BE2C (cell line): ENCODE data around the gene DHX35.

Experiments used
- DNase-seq: peaks from one replicate; pipeline ENCODE4 v3.0.0-alpha.2; 2020
- H3K27me3 ChIP-seq: fragments of 250-450 bp; sonication (Bioruptor Pico); 2 replicates; pipeline ENCODE4 v1.5.1; 2020; ENCODE audit warnings: mild to moderate bottlenecking
- H3K36me3 ChIP-seq: fragments of 250-450 bp; sonication (Bioruptor Pico); 2 replicates; pipeline ENCODE4 v1.5.1; 2020; ENCODE audit warnings: mild to moderate bottlenecking
- H3K4me1 ChIP-seq: fragments of 250-450 bp; sonication (Bioruptor Pico); 2 replicates; pipeline ENCODE4 v1.5.1; 2020
- H3K4me3 ChIP-seq: 2 replicates; pipeline ENCODE4 v1.5.1; 2011; ENCODE audit warnings: low read depth, low read length
- H3K9me3 ChIP-seq: fragments of 250-450 bp; sonication (Bioruptor Pico); 2 replicates; pipeline ENCODE4 v1.5.1; 2020
- TF ChIP-seq, protein P1 (sequence below): IDR thresholded peaks from 2 replicates; pipeline ENCODE4 v1.5.1; 2012; ENCODE audit warnings: mild to moderate bottlenecking, low read depth, low read length

The DHX35 gene

GRCh38 chr20:39067526-39068216 lies 105.5 kb downstream of the DHX35 start:
- TF ChIP-seq, protein P1, sequence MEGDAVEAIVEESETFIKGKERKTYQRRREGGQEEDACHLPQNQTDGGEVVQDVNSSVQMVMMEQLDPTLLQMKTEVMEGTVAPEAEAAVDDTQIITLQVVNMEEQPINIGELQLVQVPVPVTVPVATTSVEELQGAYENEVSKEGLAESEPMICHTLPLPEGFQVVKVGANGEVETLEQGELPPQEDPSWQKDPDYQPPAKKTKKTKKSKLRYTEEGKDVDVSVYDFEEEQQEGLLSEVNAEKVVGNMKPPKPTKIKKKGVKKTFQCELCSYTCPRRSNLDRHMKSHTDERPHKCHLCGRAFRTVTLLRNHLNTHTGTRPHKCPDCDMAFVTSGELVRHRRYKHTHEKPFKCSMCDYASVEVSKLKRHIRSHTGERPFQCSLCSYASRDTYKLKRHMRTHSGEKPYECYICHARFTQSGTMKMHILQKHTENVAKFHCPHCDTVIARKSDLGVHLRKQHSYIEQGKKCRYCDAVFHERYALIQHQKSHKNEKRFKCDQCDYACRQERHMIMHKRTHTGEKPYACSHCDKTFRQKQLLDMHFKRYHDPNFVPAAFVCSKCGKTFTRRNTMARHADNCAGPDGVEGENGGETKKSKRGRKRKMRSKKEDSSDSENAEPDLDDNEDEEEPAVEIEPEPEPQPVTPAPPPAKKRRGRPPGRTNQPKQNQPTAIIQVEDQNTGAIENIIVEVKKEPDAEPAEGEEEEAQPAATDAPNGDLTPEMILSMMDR: no peak
- Histone ChIP-seq H3K27me3 (no peaks in the 10 kb centered on the region), H3K9me3 (no peaks in the 10 kb centered on the region), H3K4me3 (no peak overlapping the region), H3K36me3 (no peaks in the 10 kb centered on the region), H3K4me1 (peaks cover 2% of the 10 kb centered on the region; the same call in 1 of the 2 replicates)
- DNase-seq: no peak

GRCh38 chr20:39069976-39070375 lies 107.8 kb downstream of the DHX35 start:
- Histone ChIP-seq H3K4me1 (peaks cover 2% of the 10 kb centered on the region; the same call in 1 of the 2 replicates), H3K4me3 (no peak overlapping the region), H3K27me3 (no peaks in the 10 kb centered on the region), H3K36me3 (no peaks in the 10 kb centered on the region), H3K9me3 (no peaks in the 10 kb centered on the region)
- TF ChIP-seq, protein P1: no peak
- DNase-seq: no peak

- H3K36me3 ChIP-seq: no peaks in the 10 kb centered on the region
- H3K27me3 ChIP-seq: no peaks in the 10 kb centered on the region
- H3K4me3 ChIP-seq: no peak overlapping the region
- H3K4me1 ChIP-seq: peaks cover 2% of the 10 kb centered on the region; the same call in 1 of the 2 replicates
- TF ChIP-seq, protein P1: no peak
- DNase-seq: no peak
- H3K9me3 ChIP-seq: no peaks in the 10 kb centered on the region
These were observed 108.5 kb downstream of the DHX35 start for GRCh38 chr20:39070484-39071231.

- Histone ChIP-seq H3K9me3 (no peaks in the 10 kb centered on the region), H3K4me3 (no peak overlapping the region), H3K36me3 (no peaks in the 10 kb centered on the region), H3K27me3 (no peaks in the 10 kb centered on the region), H3K4me1 (peaks cover 2% of the 10 kb centered on the region; the same call in 1 of the 2 replicates)
- DNase-seq: no peak
- TF ChIP-seq, protein P1: no peak
These were observed 110.0 kb downstream of the DHX35 start for GRCh38 chr20:39072132-39072531.

- TF ChIP-seq, protein P1: no peak
- H3K27me3 ChIP-seq: no peaks in the 10 kb centered on the region
- peaks cover 2% of the 10 kb centered on the region; the same call in 1 of the 2 replicates for H3K4me1 ChIP-seq
- no peak for DNase-seq
- H3K4me3 ChIP-seq: no peak overlapping the region
- no peaks in the 10 kb centered on the region for H3K9me3 ChIP-seq
- H3K36me3 ChIP-seq: no peaks in the 10 kb centered on the region
These were observed 110.5 kb downstream of the DHX35 start for GRCh38 chr20:39072653-39073052.

- no peaks in the 10 kb centered on the region for H3K27me3 ChIP-seq
These were observed 113.6 kb downstream of the DHX35 start for GRCh38 chr20:39075731-39076130.

More at GRCh38 chr20:39075731-39076130, 113.6 kb downstream of the DHX35 start:
- Histone ChIP-seq H3K4me1 (no peaks in the 10 kb centered on the region), H3K9me3 (no peaks in the 10 kb centered on the region), H3K4me3 (no peak overlapping the region), H3K36me3 (no peaks in the 10 kb centered on the region)
- TF ChIP-seq, protein P1: no peak
- DNase-seq: no peak
